ENCODE data around the gene KATNB1.
"Not testable (repeated sequence)": the region's sequence is repeated elsewhere in the genome, so short reads cannot be mapped to it uniquely, and the experiment has no call there.

KATNB1 gene

DNA sequence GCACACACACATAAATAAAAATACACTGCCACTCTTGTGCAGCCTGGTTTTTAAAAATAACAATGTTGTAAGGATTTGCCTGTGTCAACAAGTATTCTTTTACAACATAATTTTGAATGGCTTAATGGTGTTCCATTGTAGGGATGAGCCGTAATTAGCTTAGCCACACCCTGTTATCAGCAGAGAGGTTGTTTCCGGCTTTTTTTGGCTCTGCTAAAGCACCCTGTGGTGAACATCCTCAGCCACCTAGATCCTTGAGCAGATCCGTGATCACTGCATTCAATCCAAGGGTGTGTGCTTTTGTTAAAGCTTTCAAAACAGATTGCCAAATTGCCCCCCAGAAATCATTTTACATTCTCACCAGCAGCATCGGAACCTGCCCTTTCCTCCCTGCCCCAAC, 7.0 kb downstream of the KATNB1 start:
- in situ Hi-C loops (cut with MboI; ENCODE audit: low sequenced_read_pairs): no loop called here

- in situ Hi-C loops (cut with MboI; ENCODE audit: low sequenced_read_pairs): no loop called here
Observed at GRCh38 chr16:57743458-57743857, 7.9 kb downstream of the KATNB1 start.

DNA sequence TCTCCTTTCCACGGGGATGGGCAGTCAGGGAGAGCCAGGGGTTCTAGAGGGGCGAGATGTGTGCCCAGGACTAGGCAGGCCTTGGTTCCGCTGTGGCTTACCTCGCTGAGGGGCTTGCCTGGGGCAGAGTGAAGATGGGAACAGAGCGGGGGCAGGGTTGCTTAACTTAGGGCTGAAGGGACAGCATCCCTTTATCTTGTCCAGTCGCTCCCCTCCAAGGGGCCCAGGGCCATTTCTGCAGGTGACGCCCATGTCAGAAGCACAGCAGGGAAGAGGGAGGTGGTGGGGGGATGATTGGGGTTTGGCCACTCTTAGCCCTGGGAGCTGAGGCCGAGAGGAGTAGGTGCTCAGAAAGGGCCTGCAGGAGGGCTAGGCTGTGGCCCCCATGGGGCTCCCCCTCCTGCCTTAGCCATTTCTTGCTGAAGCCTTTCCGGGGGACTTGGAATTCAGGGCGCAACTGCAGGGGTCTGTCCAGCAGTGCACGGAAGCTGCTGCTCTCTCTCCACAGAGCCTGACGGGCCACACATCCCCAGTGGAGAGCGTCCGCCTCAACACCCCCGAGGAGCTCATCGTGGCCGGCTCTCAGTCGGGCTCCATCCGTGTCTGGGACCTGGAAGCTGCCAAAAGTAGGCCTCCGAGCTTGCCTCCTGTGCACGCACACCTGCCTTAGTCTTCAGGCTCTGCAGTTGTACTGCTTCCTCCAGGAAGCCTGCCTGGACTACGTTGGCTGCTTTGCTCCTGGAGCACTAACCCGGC, 8.5 kb downstream of the KATNB1 start:
- in situ Hi-C loops (cut with MboI; ENCODE audit: low sequenced_read_pairs): no loop called here

DNA sequence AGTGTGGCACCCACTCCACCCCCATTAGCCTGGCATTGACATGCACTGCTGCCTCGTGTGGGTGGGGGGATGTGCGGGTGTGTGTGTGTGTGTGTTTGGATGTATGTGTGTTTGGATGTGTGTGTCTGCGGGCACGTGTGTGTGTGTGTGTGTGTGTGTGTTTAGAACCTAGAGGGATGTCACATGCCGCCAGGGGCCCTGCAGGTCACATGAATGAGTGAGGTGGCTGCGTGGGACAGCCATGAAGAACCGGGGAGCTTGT, 9.0 kb downstream of the KATNB1 start:
- in situ Hi-C loops (cut with MboI; ENCODE audit: low sequenced_read_pairs): no loop called here

DNA sequence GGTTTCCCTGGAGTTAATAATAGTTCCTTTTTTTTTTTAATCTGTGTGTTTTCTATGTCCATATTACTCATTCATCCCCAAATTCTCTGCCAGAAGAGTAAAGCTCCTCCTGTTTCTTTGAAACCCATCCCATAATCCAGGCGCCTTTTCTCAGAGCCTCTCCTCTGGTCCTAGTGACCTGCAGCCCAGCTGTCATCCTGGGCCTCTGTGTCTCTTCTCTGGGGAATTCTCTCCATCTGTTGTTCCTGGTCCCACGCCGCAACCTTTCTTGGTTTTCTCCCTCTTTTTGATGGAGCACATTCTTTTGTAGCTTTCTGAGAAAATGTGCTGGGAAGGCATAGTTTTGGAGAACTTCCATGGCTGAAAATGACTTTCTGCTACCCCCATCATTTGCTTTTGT, 10.2 kb downstream of the KATNB1 start:
- in situ Hi-C loops (cut with MboI; ENCODE audit: low sequenced_read_pairs): no loop called here

- in situ Hi-C loops (cut with MboI; ENCODE audit: low sequenced_read_pairs): not testable (repeated sequence)
Observed at GRCh38 chr16:57746316-57746715, 10.7 kb downstream of the KATNB1 start.

- in situ Hi-C loops (cut with MboI; ENCODE audit: low sequenced_read_pairs): no loop called here
Observed at GRCh38 chr16:57747091-57747490, 11.5 kb downstream of the KATNB1 start.

GRCh38 chr16:57747496-57747895, 11.9 kb downstream of the KATNB1 start:
- in situ Hi-C loops (cut with MboI; ENCODE audit: low sequenced_read_pairs): no loop called here

- in situ Hi-C loops (cut with MboI; ENCODE audit: low sequenced_read_pairs): no loop called here
Observed at GRCh38 chr16:57747996-57748395, 12.4 kb downstream of the KATNB1 start.

DNA sequence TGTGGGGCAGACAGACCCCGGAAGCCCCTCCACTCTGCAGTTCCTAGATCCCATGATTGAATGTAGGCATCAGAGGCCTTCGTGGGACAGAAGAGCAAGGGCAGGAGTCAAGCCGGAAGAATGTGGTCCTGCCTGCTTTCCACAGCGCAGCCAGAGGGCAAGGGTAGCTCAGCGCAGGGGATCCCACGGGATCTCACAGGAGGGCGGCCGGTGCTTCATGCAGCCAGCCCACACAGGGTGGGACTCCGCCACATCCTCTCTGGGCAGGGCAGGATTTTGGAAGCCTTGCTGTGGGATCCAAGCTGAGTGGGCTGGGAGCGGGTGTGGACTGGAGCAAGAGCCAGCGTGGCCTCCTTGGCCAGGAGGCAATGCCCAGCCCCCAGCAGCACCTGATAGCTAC, 13.0 kb downstream of the KATNB1 start:
- in situ Hi-C loops (cut with MboI; ENCODE audit: low sequenced_read_pairs): no loop called here

GRCh38 chr16:57749101-57749692, 13.6 kb downstream of the KATNB1 start:
- in situ Hi-C loops (cut with MboI; ENCODE audit: low sequenced_read_pairs): no loop called here

- in situ Hi-C loops (cut with MboI; ENCODE audit: low sequenced_read_pairs): no loop called here
Observed at GRCh38 chr16:57749856-57750452, 14.4 kb downstream of the KATNB1 start.

- in situ Hi-C loops (cut with MboI; ENCODE audit: low sequenced_read_pairs): no loop called here
Observed at GRCh38 chr16:57750796-57751538, 15.4 kb downstream of the KATNB1 start.

GRCh38 chr16:57751539-57752202, 16.1 kb downstream of the KATNB1 start:
- in situ Hi-C loops (cut with MboI; ENCODE audit: low sequenced_read_pairs): no loop called here

DNA sequence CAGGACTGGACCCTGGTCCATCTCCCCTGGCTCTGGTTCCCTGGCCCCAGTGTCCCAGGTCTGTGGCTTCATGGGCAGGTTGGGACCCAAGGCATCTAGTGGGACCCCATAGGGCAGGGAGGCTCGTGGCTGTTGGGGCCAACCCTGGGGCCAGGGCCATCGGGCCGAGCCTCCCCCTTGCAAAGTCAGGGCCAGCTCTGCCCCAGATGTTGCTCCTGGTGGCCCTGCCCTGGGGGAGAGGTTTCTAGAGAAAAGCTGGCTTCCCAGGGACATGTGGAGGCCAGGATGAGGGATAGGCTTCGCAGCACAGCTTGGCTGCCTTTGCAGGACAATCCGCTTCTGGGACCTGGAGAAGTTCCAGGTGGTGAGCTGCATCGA, 16.6 kb downstream of the KATNB1 start:
- in situ Hi-C loops (cut with MboI; ENCODE audit: low sequenced_read_pairs): no loop called here

DNA sequence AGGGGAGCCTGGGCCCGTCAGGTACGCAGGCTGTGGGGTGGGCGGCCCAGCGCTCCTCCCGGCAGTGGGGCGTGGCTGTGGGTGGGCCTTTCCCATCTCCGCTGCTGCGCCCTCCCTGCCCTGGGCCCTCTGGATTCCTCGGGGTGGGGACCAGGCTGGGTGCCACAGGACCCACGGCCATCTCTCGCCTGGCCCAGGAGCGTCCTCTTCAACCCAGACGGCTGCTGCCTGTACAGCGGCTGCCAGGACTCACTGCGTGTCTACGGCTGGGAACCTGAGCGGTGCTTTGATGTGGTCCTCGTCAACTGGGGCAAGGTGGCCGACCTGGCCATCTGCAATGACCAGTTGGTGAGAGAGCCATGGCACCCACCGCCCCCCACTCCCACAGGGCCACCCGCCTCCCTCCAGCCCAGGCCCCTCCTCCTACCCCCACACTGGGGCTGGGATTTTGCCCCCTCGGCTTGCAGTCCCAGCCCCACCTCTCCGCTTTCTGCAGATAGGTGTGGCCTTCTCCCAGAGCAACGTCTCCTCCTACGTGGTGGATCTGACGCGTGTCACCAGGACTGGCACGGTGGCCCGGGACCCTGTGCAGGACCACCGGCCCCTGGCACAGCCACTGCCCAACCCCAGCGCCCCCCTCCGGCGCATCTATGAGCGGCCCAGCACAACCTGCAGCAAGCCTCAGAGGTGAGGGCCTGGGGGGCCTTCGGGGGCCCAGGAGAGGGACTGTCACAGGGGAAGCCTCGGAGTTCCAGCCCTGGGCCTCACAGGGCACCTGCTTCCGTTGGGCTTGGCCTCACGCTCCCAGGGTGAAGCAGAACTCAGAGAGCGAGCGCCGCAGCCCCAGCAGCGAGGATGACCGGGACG, 17.2 kb downstream of the KATNB1 start:
- in situ Hi-C loops (cut with MboI; ENCODE audit: low sequenced_read_pairs): no loop called here

DNA sequence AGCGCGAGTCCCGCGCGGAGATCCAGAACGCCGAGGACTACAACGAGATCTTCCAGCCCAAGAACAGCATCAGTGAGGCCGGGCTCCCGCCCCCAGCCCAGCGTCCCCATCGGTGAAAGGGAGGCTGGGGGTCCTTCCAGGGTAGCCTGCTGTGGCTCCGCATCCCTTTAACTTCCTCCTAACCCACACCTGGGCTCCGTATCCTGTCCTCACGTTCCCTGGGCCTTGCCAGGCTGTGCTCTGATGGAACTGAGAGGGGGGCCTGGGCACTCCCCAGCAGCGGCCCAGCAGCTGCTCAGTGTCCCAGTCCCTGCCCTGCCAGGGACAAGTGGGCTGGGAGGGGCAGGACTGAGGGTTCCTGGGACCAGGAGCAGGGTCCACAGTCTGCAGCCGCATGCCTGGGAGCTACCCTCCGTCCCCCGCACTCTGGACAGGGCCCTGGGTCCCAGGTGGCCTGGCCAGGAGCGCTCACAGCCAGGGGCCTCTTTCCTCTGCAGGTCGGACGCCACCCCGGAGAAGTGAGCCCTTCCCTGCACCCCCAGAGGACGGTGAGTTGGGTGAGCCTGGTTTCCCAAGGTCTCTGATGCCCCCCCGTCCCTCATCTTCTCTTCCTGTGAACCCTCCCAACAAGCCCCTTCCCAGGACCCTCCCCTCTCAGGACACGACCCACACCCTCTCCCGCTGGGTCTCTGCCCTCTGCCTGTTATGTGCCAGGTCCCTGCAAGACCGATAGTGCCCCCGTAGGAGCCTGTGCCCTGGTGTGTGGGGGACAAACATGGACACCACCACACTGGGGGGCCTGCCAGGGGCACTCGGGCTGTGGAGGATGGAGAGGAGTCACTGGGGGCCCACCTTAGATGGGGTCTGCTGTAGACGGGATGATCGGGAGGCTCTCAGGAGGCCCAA, 18.1 kb downstream of the KATNB1 start:
- in situ Hi-C loops (cut with MboI; ENCODE audit: low sequenced_read_pairs): no loop called here

DNA sequence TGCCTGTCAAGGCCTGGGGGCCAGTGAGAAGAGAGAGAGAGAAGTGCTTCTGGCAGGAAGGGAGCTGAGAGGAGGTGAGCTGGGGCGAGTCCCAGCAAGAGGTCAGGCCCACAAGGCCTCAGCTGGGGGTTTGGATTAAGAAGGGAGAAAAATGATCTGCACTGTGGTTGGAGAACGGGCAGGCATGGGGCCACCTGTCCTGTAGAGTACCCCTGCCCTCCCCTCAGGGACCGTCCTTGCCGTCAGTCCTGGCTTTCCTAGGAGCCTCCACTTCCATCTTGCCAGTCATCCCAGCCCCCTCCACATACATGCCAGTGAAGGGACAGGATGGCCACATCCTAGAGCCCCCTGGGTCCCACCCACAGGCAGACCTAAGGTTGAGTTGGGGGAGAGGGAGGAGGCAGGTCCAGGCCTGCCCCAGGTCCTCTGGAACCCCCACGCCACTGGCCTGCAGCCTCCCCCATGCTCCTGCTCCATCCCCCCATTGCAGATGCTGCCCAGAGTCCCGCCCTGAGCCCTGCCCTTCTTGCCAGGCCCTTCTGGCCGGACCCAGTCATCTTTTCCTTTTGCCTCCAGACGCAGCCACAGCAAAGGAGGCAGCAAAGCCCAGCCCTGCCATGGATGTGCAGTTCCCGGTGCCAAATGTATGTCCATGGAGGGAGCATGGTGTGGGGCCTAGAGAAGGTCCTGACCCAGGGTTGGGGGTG, 18.9 kb downstream of the KATNB1 start:
- in situ Hi-C loops (cut with MboI; ENCODE audit: low sequenced_read_pairs): no loop called here

Data from HL-60/S4 treated with phorbol 12-myristate 13-acetate at 8.2 ng/mL for 4 days and 3 days (cell line).